KMS-11 (cell line): Measurements from ENCODE around the gene PLXDC2.

ENCODE experiments used
- H2AFZ ChIP-seq: fragments of 200-600 bp; sonication (generic); 2 replicates; pipeline ENCODE4 v1.6.1; 2016; ENCODE audit warnings: antibody characterized with exemption, mixed run types, low read depth
- H3K27ac ChIP-seq: fragments of 200-600 bp; sonication (generic); 2 replicates; pipeline ENCODE4 v1.6.1; 2016; ENCODE audit warnings: mild to moderate bottlenecking, mixed run types
- H3K27me3 ChIP-seq: fragments of 200-600 bp; sonication (generic); 2 replicates; pipeline ENCODE4 v1.6.1; 2017; ENCODE audit warnings: mild to moderate bottlenecking, low read depth, mixed run types, moderate library complexity; ENCODE audit not compliant: insufficient read depth
- H3K36me3 ChIP-seq: fragments of 200-600 bp; sonication (generic); 2 replicates; pipeline ENCODE4 v1.6.1; 2017; ENCODE audit warnings: mild to moderate bottlenecking, mixed run types; ENCODE audit not compliant: insufficient read depth
- H3K4me1 ChIP-seq: fragments of 200-600 bp; sonication (generic); 2 replicates; pipeline ENCODE4 v1.6.1; 2016; ENCODE audit warnings: mild to moderate bottlenecking, low read depth, mixed run types; ENCODE audit not compliant: poor library complexity, severe bottlenecking
- H3K4me2 ChIP-seq: fragments of 200-600 bp; sonication (generic); 2 replicates; pipeline ENCODE4 v1.7.0; 2016; ENCODE audit warnings: mild to moderate bottlenecking, mixed run types
- H3K4me3 ChIP-seq: fragments of 200-600 bp; sonication (generic); IDR thresholded peaks from 2 replicates; pipeline ENCODE4 v1.6.1; 2017; ENCODE audit warnings: low read depth, low read length, mixed read lengths; ENCODE audit not compliant: insufficient read depth
- H3K79me2 ChIP-seq: fragments of 200-600 bp; sonication (generic); 2 replicates; pipeline ENCODE4 v1.6.1; 2016; ENCODE audit warnings: low read depth, mixed run types; ENCODE audit not compliant: insufficient read depth
- H3K9ac ChIP-seq: fragments of 200-600 bp; sonication (generic); 2 replicates; pipeline ENCODE4 v1.6.1; 2016; ENCODE audit warnings: mild to moderate bottlenecking, mixed run types
- H4K20me1 ChIP-seq: fragments of 200-600 bp; sonication (generic); 2 replicates; pipeline ENCODE4 v1.6.1; 2016; ENCODE audit warnings: mild to moderate bottlenecking, mixed run types; ENCODE audit not compliant: insufficient read depth
- CTCF ChIP-seq: fragments of 200-600 bp; sonication (generic); conservative IDR thresholded peaks from 2 replicates; pipeline ENCODE4 v1.6.1; 2017; ENCODE audit warnings: low read depth, mild to moderate bottlenecking, antibody characterized with exemption, low read length, moderate library complexity, mixed read lengths

The PLXDC2 gene

GRCh38 chr10:20274571-20274970 lies 458.3 kb downstream of the PLXDC2 start:
- Histone ChIP-seq H3K4me1 (no peaks in the 10 kb centered on the region), H4K20me1 (no peaks in the 10 kb centered on the region), H2AFZ (no peak overlapping the region), H3K27me3 (no peaks in the 10 kb centered on the region), H3K36me3 (no peaks in the 10 kb centered on the region), H3K4me2 (no peak overlapping the region), H3K79me2 (no peaks in the 10 kb centered on the region), H3K4me3 (no peak overlapping the region), H3K27ac (no peak overlapping the region), H3K9ac (no peak overlapping the region)
- no peak for TF ChIP-seq CTCF

- no peaks in the 10 kb centered on the region for H3K79me2 ChIP-seq
- no peak overlapping the region for H3K27ac ChIP-seq
- TF ChIP-seq CTCF: no peak
- H4K20me1 ChIP-seq: no peaks in the 10 kb centered on the region
- no peak overlapping the region for H3K9ac ChIP-seq
- no peak overlapping the region for H2AFZ ChIP-seq
- no peak overlapping the region for H3K4me3 ChIP-seq
- H3K27me3 ChIP-seq: no peaks in the 10 kb centered on the region
- H3K4me2 ChIP-seq: no peak overlapping the region
- H3K36me3 ChIP-seq: no peaks in the 10 kb centered on the region
- H3K4me1 ChIP-seq: no peaks in the 10 kb centered on the region
These were observed 460.1 kb downstream of the PLXDC2 start for GRCh38 chr10:20276127-20276979.

DNA sequence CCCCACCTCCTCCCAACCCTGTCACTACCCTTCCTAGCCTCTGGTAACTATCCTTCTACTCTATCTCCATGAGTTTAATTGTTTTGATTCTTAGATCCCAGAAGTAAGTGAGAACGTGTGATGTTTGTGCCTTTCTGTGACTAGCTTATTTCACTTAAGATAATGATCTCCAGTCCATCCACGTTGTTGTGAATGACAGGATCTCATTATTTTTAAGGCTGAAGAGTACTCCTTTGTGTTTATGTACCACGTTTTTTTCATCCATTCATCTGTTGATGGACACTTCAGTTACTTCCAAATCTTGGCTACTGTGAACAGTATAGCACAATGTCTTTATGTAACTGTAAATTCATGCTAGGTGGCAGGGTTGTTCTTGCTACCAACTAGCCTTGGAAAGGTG lies 461.6 kb downstream of the PLXDC2 start:
- H3K36me3 ChIP-seq: no peaks in the 10 kb centered on the region
- TF ChIP-seq CTCF: no peak
- H3K4me1 ChIP-seq: no peaks in the 10 kb centered on the region
- H3K27ac ChIP-seq: no peak overlapping the region
- no peaks in the 10 kb centered on the region for H3K79me2 ChIP-seq
- no peaks in the 10 kb centered on the region for H4K20me1 ChIP-seq
- H2AFZ ChIP-seq: no peak overlapping the region
- H3K27me3 ChIP-seq: no peaks in the 10 kb centered on the region
- no peak overlapping the region for H3K4me3 ChIP-seq
- no peak overlapping the region for H3K9ac ChIP-seq
- no peak overlapping the region for H3K4me2 ChIP-seq

GRCh38 chr10:20281579-20281978 lies 465.3 kb downstream of the PLXDC2 start:
- Histone ChIP-seq H3K27ac (no peak overlapping the region), H4K20me1 (no peaks in the 10 kb centered on the region), H3K4me2 (no peak overlapping the region), H3K36me3 (no peaks in the 10 kb centered on the region), H3K79me2 (no peaks in the 10 kb centered on the region), H2AFZ (no peak overlapping the region), H3K4me1 (no peaks in the 10 kb centered on the region), H3K4me3 (no peak overlapping the region), H3K9ac (no peak overlapping the region), H3K27me3 (no peaks in the 10 kb centered on the region)
- TF ChIP-seq CTCF: no peak
